ENCODE data around the gene GALNT3.

GALNT3 gene

GRCh38 chr2:165718610-165719210 lies 75.3 kb downstream of the GALNT3 start:
- no peak for DNase-seq

- DNase-seq = no peak
Observed at GRCh38 chr2:165716091-165716490, 78.0 kb downstream of the GALNT3 start.

- no peak for DNase-seq
Observed at GRCh38 chr2:165706960-165707487, 87.0 kb downstream of the GALNT3 start.

DNA sequence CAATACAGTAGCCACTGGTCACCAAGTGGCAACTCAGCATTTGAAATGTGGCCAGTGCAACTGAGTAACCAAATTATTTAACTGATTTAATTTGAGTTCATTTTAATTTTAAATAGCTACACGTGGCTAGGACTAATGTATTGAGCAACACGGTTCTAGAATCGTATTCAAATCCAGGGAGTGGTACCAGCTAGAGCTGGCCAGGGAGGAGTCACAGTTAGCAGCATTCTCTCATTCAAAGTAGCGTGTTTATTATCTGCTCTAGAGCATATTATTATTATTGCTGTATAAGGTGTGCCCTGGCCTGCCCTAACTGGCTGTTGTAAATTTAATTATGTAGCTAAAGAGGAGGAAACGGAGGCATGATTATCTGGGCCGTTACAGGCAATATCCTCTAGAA lies 92.9 kb downstream of the GALNT3 start:
- DNase-seq = no peak

GRCh38 chr2:165700531-165700930 lies 93.5 kb downstream of the GALNT3 start:
- DNase-seq = no peak

DNA sequence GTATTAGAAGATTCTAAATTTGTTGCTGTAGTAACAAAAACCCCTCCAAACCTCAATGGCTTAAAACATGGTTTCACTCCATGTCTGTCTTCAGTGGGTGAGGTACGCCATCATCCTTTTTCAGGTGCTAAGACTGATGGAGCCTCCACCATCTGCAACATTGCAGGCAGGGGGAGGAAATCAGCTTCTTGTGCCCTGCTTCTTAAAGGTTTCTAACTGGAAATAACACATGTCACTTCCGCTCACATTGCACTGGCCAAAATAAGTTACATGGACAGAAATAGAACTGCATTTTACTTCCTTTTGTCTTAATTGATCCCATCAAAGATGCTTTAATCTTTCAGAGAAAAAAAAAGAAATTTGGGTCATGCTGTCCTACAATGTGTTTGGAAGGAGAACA lies 94.1 kb downstream of the GALNT3 start:
- DNase-seq = no peak

DNA sequence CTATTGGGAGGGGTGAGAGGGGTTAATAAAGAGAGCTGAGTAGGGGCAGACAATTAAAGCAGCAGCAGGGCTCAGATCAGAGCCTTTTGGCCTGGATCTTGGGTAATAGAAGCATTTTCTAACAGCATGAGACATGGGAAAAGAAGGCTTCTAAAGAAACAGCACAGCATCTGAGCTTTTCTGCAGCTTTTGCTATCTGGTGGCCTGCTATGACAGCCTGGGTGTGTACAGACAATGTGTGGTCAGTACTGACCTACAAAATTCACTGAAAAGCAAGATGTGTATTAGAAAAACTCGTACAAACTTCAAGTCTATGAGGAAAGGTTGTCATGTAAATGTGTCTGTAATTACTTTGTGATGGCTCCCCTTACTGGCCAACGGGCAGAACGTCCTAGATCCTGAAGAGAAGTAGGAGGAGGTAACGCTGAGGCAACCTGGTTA lies 95.6 kb downstream of the GALNT3 start:
- peak; percentile 17 for DNase-seq

DNA sequence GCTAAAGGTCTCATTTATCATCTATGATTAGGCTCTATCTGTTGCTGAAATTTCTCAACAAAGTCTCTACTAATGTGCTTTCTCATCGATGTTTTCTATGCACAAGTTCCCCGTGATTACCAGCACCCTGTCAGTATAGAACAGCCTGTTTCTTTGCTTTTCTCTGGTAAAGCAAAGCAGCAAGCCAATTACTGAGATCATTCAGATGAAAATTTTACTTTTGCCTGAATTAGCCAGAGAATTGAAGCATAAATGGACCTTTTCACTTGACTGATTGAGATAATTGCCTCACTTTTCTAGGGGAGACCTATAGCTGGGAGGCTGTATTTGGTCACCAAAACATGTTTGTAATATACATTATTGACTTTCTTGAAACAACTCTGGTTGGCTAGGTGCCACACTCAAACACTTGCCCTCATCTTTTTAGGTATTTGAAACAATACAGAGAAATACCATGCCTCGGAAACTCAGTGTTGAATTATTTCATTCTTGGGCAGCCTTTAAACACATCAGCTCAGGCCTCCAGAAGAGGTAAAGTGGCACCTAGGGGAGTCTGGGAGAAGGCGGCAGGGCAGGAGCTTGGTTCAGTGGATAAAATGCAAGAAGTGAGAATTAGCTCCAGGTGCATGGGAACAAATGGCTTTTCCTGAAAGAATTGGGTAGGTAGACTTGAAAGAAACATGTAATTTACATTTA lies 96.2 kb downstream of the GALNT3 start:
- no peak for DNase-seq
